CD4-positive, alpha-beta T cell treated with Interferon gamma for 1 hour (primary cell): Measurements from ENCODE around the gene WDR72.
"Not testable (repeated sequence)": the region's sequence is repeated elsewhere in the genome, so short reads cannot be mapped to it uniquely, and the experiment has no call there.

Experiments used
- DNase-seq: peaks from one replicate; pipeline ENCODE4 v3.0.0-alpha.2; 2020

The WDR72 gene

GRCh38 chr15:53588773-53589172 is 170.7 kb downstream of the WDR72 start:
- no peak for DNase-seq

GRCh38 chr15:53586799-53587198 is 172.7 kb downstream of the WDR72 start:
- DNase-seq = no peak

GRCh38 chr15:53581513-53581912 is 177.9 kb downstream of the WDR72 start:
- DNase-seq = no peak

- DNase-seq = no peak
These were observed 179.1 kb downstream of the WDR72 start for GRCh38 chr15:53580366-53580765.

GRCh38 chr15:53576841-53577240 is 182.6 kb downstream of the WDR72 start:
- no peak for DNase-seq

GRCh38 chr15:53573091-53573490 is 186.4 kb downstream of the WDR72 start:
- no peak for DNase-seq

- no peak for DNase-seq
These were observed 189.5 kb downstream of the WDR72 start for GRCh38 chr15:53569751-53570480.

GRCh38 chr15:53566912-53567311 is 192.6 kb downstream of the WDR72 start:
- no peak for DNase-seq

GRCh38 chr15:53565721-53566120 is 193.7 kb downstream of the WDR72 start:
- no peak for DNase-seq

- DNase-seq = no peak
These were observed 194.8 kb downstream of the WDR72 start for GRCh38 chr15:53564647-53565046.

GRCh38 chr15:53563627-53564026 is 195.8 kb downstream of the WDR72 start:
- no peak for DNase-seq

- no peak for DNase-seq
These were observed 199.8 kb downstream of the WDR72 start for GRCh38 chr15:53559364-53560277.

GRCh38 chr15:53558384-53558783 is 201.1 kb downstream of the WDR72 start:
- DNase-seq = no peak

GRCh38 chr15:53555226-53555625 is 204.2 kb downstream of the WDR72 start:
- no peak for DNase-seq

GRCh38 chr15:53549697-53550305 is 209.7 kb downstream of the WDR72 start:
- DNase-seq = no peak

- no peak for DNase-seq
These were observed 211.2 kb downstream of the WDR72 start for GRCh38 chr15:53548236-53548635.

GRCh38 chr15:53540626-53541300 is 218.7 kb downstream of the WDR72 start:
- DNase-seq = not testable (repeated sequence)

- DNase-seq = no peak
These were observed 219.6 kb downstream of the WDR72 start for GRCh38 chr15:53539878-53540277.

- DNase-seq = no peak
These were observed 222.9 kb downstream of the WDR72 start for GRCh38 chr15:53536479-53537120.

- no peak for DNase-seq
These were observed 223.6 kb downstream of the WDR72 start for GRCh38 chr15:53535886-53536285.

- DNase-seq = no peak
These were observed 225.2 kb downstream of the WDR72 start for GRCh38 chr15:53534105-53534839.

GRCh38 chr15:53530761-53531160 is 228.7 kb downstream of the WDR72 start:
- DNase-seq = no peak
